ENCODE measurements around the gene PPFIBP1.

DNA sequence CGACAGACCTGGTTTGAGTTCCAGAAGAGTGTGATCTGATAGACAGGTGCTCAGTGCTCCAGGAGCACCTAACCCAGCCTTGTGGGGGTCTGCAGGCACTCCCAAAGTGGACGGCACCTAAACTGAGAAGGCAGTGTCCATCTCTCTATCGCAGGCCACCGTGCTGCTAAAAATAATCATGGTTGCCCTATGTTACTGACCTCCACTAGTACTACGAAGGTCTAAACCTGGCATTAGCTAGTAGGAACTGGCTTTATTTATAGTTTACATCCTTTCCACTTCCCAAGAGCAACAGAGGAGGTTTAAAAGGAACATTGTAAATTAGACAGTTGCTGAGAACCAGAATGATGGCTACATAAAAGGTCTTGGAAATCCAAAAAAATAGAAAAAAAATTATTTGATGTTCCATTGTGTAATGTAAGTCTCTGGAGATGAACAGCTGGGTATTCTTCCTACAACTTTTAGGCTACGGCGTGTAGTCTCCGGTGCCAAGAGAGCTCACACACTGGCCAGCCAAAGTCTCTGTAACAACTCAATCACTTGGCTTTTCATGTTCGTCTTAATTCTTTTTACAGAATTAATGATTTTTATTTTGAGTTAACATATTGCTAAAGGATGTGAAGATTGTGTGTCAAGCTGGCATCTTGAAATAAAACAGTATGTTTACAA lies 27.3 kb downstream of the PPFIBP1 start:
- TF ChIP-seq, protein P1, sequence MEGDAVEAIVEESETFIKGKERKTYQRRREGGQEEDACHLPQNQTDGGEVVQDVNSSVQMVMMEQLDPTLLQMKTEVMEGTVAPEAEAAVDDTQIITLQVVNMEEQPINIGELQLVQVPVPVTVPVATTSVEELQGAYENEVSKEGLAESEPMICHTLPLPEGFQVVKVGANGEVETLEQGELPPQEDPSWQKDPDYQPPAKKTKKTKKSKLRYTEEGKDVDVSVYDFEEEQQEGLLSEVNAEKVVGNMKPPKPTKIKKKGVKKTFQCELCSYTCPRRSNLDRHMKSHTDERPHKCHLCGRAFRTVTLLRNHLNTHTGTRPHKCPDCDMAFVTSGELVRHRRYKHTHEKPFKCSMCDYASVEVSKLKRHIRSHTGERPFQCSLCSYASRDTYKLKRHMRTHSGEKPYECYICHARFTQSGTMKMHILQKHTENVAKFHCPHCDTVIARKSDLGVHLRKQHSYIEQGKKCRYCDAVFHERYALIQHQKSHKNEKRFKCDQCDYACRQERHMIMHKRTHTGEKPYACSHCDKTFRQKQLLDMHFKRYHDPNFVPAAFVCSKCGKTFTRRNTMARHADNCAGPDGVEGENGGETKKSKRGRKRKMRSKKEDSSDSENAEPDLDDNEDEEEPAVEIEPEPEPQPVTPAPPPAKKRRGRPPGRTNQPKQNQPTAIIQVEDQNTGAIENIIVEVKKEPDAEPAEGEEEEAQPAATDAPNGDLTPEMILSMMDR (IDR thresholded peaks at IDR 0.05): no peak
- TF ChIP-seq, protein P2, sequence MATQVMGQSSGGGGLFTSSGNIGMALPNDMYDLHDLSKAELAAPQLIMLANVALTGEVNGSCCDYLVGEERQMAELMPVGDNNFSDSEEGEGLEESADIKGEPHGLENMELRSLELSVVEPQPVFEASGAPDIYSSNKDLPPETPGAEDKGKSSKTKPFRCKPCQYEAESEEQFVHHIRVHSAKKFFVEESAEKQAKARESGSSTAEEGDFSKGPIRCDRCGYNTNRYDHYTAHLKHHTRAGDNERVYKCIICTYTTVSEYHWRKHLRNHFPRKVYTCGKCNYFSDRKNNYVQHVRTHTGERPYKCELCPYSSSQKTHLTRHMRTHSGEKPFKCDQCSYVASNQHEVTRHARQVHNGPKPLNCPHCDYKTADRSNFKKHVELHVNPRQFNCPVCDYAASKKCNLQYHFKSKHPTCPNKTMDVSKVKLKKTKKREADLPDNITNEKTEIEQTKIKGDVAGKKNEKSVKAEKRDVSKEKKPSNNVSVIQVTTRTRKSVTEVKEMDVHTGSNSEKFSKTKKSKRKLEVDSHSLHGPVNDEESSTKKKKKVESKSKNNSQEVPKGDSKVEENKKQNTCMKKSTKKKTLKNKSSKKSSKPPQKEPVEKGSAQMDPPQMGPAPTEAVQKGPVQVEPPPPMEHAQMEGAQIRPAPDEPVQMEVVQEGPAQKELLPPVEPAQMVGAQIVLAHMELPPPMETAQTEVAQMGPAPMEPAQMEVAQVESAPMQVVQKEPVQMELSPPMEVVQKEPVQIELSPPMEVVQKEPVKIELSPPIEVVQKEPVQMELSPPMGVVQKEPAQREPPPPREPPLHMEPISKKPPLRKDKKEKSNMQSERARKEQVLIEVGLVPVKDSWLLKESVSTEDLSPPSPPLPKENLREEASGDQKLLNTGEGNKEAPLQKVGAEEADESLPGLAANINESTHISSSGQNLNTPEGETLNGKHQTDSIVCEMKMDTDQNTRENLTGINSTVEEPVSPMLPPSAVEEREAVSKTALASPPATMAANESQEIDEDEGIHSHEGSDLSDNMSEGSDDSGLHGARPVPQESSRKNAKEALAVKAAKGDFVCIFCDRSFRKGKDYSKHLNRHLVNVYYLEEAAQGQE (IDR thresholded peaks at IDR 0.05; ENCODE audit: insufficient read depth in 1 of 2, low read depth in 2 of 2, low read length in 1 of 2): no peak
- TF ChIP-seq POLR2AphosphoS5 (IDR thresholded peaks at IDR 0.05; ENCODE audit: low read depth, low read length): no peak
